ENCODE results near the gene DPP7. TPM values are rescaled to one million over a fixed set of nuclear protein-coding genes. Genes with fewer than 3 reads are reported as not detected.

DPP7 gene
- total and polyA plus RNA-seq, 9 of the 15 experiments (the other 6 are each of a cell fraction or from before 2014, with no cell fraction given), result 0.99 to 365 (median 132) TPM

DNA sequence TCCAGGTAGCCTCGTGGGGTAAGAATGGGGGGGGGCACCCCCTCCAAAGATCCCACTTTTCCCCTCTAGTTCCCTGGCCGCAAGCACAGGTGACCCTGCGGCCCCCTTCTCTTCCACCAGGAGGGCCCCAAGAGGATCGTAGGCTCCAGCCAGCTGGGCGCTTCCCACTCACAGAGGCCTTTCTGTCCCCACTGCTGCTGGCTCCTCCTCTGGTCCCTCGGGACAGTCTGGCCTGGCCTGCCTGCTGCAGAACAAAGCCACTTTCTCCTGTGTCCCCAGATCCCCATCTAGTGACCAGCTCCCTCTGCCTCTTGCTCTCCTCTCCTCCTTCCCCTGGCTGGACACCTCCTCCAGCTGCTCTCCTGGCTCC, 43.6 kb downstream of the DPP7 start:
- Histone ChIP-seq H3K9me1 (ENCODE audit: control insufficient read depth, insufficient read depth, low read length) (peaks cover 8% of the 10 kb centered on the region), H3K4me2 (ENCODE audit: insufficient read depth, low read length) (peak overlapping the region; percentile 91), H3K36me3 (ENCODE audit: control insufficient read depth, insufficient read depth, low read length) (peaks cover 16% of the 10 kb centered on the region; the same call in 1 of the 3 replicates), H3K9ac (ENCODE audit: insufficient read depth in 1 of 2, low read depth in 2 of 2, low read length in 2 of 2) (peak overlapping the region; percentile 86 to 91), H3K27ac (ENCODE audit: extremely low read depth, low read depth, low read length) (peak overlapping the region; percentile 88), H2AFZ (ENCODE audit: low read depth, low read length) (peak overlapping the region; percentile 73), H3K4me1 (replicated peaks in 1 of 2; ENCODE audit: control insufficient read depth in 2 of 2, insufficient read depth in 2 of 2, low read length in 2 of 2) (peaks cover 42 to 73% of the 10 kb centered on the region in 2 experiments), H3K9me3 (replicated peaks; ENCODE audit: control insufficient read depth, insufficient read depth, low read depth, low read length) (no peaks in the 10 kb centered on the region), H3K27me3 (ENCODE audit: control insufficient read depth in 2 of 2, insufficient read depth in 2 of 2, low read length in 2 of 2) (no peaks in the 10 kb centered on the region), H3K4me3 (peak overlapping the region; percentile 65), H4K20me1 (replicated peaks; ENCODE audit: control insufficient read depth, insufficient read depth, low read length) (peaks cover 14% of the 10 kb centered on the region), H3K79me2 (ENCODE audit: control insufficient read depth, insufficient read depth, low read length) (peaks cover 39% of the 10 kb centered on the region)
- DNase-seq (ENCODE audit: extremely low read depth in 1 of 4, low spot score in 3 of 4) (peak in 1 of 4 experiments; percentile 61), ATAC-seq (peak; percentile 51), FAIRE-seq (no peak)
- in situ Hi-C loops (cut with MboI), result no loop called here
- ChIA-PET POLR2A (interaction anchor here (0.7 to 2.5 kb wide), 10 partner anchors 12 to 223 kb away, joined by 3 to 14 read pairs (median 4); partner anchors contain the start of genes MAN1B1 and TUBB4B), CTCF (ENCODE audit: low intra/inter-chr PET ratio) (interaction anchor here (0.6 kb wide), 1 partner anchor 25 kb away, joined by 7 read pairs; no protein-coding TSS in a partner anchor)
- BruUV-seq (replicated peaks), result TSS peak; percentile 83
- WGBS (ENCODE audit: insufficient coverage, low coverage, missing lambda C conversion rate), result 7% methylated on average over 5 of the region's 6 CpGs
- intact Hi-C loops (cut with micrococcal nuclease), result no loop called here
- TF ChIP-seq ADNP (tag; IDR thresholded peaks at IDR 0.05) (no peak), SMARCA5 (IDR thresholded peaks at IDR 0.05) (0 out of 2 replicates have a peak, but pooled peaks have one; percentile 16), ZFPM2 (CRISPR knock-in tag; IDR thresholded peaks at IDR 0.05) (no peak), BRF2 (IDR thresholded peaks at IDR 0.05; ENCODE audit: borderline replicate concordance, insufficient read depth, insufficient read length) (no peak), MAZ (CRISPR knock-in tag; conservative IDR thresholded peaks at IDR 0.05 in 1 of 2, IDR thresholded peaks at IDR 0.05 in 1 of 2) (peak in 1 of 2 experiments; percentile 52; a peak in 1 of 4 replicates), STAG1 (CRISPR knock-in tag; IDR thresholded peaks at IDR 0.05; ENCODE audit: borderline replicate concordance) (no peak; the same call in 1 of the 2 replicates)
- TF ChIP-seq, protein P1, sequence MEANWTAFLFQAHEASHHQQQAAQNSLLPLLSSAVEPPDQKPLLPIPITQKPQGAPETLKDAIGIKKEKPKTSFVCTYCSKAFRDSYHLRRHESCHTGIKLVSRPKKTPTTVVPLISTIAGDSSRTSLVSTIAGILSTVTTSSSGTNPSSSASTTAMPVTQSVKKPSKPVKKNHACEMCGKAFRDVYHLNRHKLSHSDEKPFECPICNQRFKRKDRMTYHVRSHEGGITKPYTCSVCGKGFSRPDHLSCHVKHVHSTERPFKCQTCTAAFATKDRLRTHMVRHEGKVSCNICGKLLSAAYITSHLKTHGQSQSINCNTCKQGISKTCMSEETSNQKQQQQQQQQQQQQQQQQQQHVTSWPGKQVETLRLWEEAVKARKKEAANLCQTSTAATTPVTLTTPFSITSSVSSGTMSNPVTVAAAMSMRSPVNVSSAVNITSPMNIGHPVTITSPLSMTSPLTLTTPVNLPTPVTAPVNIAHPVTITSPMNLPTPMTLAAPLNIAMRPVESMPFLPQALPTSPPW (CRISPR knock-in tag; IDR thresholded peaks at IDR 0.05), result peak; percentile 45
- TF ChIP-seq, protein P2, sequence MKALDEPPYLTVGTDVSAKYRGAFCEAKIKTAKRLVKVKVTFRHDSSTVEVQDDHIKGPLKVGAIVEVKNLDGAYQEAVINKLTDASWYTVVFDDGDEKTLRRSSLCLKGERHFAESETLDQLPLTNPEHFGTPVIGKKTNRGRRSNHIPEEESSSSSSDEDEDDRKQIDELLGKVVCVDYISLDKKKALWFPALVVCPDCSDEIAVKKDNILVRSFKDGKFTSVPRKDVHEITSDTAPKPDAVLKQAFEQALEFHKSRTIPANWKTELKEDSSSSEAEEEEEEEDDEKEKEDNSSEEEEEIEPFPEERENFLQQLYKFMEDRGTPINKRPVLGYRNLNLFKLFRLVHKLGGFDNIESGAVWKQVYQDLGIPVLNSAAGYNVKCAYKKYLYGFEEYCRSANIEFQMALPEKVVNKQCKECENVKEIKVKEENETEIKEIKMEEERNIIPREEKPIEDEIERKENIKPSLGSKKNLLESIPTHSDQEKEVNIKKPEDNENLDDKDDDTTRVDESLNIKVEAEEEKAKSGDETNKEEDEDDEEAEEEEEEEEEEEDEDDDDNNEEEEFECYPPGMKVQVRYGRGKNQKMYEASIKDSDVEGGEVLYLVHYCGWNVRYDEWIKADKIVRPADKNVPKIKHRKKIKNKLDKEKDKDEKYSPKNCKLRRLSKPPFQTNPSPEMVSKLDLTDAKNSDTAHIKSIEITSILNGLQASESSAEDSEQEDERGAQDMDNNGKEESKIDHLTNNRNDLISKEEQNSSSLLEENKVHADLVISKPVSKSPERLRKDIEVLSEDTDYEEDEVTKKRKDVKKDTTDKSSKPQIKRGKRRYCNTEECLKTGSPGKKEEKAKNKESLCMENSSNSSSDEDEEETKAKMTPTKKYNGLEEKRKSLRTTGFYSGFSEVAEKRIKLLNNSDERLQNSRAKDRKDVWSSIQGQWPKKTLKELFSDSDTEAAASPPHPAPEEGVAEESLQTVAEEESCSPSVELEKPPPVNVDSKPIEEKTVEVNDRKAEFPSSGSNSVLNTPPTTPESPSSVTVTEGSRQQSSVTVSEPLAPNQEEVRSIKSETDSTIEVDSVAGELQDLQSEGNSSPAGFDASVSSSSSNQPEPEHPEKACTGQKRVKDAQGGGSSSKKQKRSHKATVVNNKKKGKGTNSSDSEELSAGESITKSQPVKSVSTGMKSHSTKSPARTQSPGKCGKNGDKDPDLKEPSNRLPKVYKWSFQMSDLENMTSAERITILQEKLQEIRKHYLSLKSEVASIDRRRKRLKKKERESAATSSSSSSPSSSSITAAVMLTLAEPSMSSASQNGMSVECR (CRISPR knock-in tag; IDR thresholded peaks at IDR 0.05), result peak; percentile 47
- TF ChIP-seq, protein P3, sequence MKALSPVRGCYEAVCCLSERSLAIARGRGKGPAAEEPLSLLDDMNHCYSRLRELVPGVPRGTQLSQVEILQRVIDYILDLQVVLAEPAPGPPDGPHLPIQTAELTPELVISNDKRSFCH (CRISPR knock-in tag; IDR thresholded peaks at IDR 0.05), result no peak
- TF ChIP-seq, protein P3 (tag; IDR thresholded peaks at IDR 0.05), result peak; percentile 38; the same call in 1 of the 2 replicates
- TF ChIP-seq, protein P4, sequence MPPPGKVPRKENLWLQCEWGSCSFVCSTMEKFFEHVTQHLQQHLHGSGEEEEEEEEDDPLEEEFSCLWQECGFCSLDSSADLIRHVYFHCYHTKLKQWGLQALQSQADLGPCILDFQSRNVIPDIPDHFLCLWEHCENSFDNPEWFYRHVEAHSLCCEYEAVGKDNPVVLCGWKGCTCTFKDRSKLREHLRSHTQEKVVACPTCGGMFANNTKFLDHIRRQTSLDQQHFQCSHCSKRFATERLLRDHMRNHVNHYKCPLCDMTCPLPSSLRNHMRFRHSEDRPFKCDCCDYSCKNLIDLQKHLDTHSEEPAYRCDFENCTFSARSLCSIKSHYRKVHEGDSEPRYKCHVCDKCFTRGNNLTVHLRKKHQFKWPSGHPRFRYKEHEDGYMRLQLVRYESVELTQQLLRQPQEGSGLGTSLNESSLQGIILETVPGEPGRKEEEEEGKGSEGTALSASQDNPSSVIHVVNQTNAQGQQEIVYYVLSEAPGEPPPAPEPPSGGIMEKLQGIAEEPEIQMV (tag; conservative IDR thresholded peaks at IDR 0.05; ENCODE audit: low read depth), result no peak

Measured in K562 (cell line).